Body of pancreas (tissue), 4 donors: ENCODE results near the gene RBP5.
A peak's percentile ranks its signal among the peaks of the same experiment; 100 is the strongest.

Experiments
- POLR2A ChIP-seq, 3 donors: fragments of 450-650 bp; IDR thresholded peaks; one replicate each; pipeline ENCODE4 v1.6.1; 2016; ENCODE audit warnings: antibody characterized with exemption in 3 of 3, mild to moderate bottlenecking in 2 of 3
- TF ChIP-seq, protein P1 (sequence below), 7 experiments: fragments of 450-650 bp in 4 of 7; fragments of 200-600 bp in 3 of 7; sonication (generic) in 3 of 7; IDR thresholded peaks; one replicate each; pipeline ENCODE4 v1.5.1; 2016 to 2019; ENCODE audit warnings: antibody characterized with exemption in 7 of 7

DNA sequence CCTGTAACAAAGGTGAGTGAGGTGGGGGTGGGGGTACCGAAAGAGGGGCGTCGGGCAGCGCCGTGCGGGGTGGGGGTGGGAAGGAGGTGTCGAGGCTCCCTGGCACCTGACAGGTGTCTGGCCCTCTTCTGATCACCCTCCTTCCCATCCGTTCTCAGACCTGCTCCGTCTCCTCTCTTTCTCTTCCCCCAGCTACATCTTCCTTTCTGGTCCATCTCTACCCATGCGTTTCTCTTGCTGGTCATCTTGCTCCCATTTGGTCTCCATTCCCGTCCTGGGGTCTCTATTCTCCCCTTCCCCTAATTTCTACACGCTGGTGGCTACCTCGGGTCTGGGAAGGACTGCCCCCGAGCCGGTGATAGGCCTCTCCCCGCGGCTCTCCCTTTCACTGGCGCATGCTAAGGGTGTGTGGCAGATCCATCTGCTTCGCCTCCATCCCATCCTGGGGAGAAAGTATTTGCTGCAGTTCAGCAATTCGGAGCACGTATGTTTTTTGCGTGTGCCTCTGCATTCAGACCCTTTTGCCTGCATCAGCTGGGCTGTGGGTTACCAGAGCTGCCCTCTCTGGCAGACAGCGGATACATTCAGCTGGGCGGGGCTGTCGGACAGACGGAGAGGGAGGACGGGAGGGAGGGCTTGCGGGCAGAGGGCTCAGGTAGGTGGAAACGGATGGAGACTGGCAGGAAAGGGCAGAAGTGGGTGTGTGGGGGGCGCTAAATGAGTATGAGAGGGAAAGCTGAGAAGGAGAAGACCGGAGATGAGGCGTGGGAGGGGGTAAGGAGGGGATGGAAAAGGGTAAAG lies 2.2 kb upstream of the RBP5 start:
- peak in 1 of 3 donors; percentile 20 for TF ChIP-seq POLR2A (IDR thresholded peaks at IDR 0.05)
- TF ChIP-seq, protein P1, sequence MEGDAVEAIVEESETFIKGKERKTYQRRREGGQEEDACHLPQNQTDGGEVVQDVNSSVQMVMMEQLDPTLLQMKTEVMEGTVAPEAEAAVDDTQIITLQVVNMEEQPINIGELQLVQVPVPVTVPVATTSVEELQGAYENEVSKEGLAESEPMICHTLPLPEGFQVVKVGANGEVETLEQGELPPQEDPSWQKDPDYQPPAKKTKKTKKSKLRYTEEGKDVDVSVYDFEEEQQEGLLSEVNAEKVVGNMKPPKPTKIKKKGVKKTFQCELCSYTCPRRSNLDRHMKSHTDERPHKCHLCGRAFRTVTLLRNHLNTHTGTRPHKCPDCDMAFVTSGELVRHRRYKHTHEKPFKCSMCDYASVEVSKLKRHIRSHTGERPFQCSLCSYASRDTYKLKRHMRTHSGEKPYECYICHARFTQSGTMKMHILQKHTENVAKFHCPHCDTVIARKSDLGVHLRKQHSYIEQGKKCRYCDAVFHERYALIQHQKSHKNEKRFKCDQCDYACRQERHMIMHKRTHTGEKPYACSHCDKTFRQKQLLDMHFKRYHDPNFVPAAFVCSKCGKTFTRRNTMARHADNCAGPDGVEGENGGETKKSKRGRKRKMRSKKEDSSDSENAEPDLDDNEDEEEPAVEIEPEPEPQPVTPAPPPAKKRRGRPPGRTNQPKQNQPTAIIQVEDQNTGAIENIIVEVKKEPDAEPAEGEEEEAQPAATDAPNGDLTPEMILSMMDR (IDR thresholded peaks at IDR 0.05), result no peak
